GM12892 (cell line): Measurements from ENCODE around the gene CASP8AP2.

Experiments
- POLR2A ChIP-seq: IDR thresholded peaks from 2 replicates; pipeline ENCODE4 v1.6.1; 2011; ENCODE audit warnings: low read depth, low read length, control low read depth
- POLR2AphosphoS5 ChIP-seq: IDR thresholded peaks from 2 replicates; pipeline ENCODE4 v1.6.1; 2011; ENCODE audit warnings: low read depth, low read length, control low read depth

DNA sequence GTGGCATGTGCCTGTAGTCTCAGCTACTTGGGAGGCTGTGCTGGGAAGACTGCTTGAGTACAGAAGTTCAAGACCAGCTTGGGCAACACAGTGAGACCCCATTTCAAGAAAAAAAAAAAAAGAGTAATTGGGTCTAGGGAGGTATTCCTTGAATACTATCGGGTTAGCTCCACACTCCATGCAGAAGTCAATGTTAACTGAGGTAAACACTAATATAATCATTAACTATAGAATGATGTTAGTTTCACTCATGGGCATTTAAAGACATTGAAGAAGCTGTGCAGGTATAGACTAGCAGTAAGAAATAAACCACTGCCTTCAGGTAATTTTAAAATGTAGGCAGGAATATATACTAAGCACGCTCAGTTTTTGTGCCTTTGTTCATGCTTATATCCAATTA, 42.7 kb upstream of the CASP8AP2 start:
- no peak for TF ChIP-seq POLR2A
- no peak for TF ChIP-seq POLR2AphosphoS5
